GM12875 (cell line): Measurements from ENCODE around the gene PLCG2.
"Not testable (repeated sequence)": the region's sequence is repeated elsewhere in the genome, so short reads cannot be mapped to it uniquely, and the experiment has no call there.

ENCODE experiments used
- H3K4me3 ChIP-seq: one replicate; pipeline ENCODE4 v1.5.1; 2011; ENCODE audit warnings: low read depth, low read length, control low read depth
- CTCF ChIP-seq: IDR thresholded peaks from 2 replicates; pipeline ENCODE4 v1.5.1; 2011; ENCODE audit warnings: low read depth, mild to moderate bottlenecking, control low read depth, inconsistent platforms, low read length, moderate library complexity, borderline replicate concordance; ENCODE audit not compliant: insufficient read depth

The PLCG2 gene

GRCh38 chr16:81734632-81735434 is 44.3 kb upstream of the PLCG2 start:
- TF ChIP-seq CTCF: no peak
- H3K4me3 ChIP-seq: no peak overlapping the region

- H3K4me3 ChIP-seq: peak overlapping the region; percentile 23
- peak; percentile 78 for TF ChIP-seq CTCF
Measured at GRCh38 chr16:81737885-81738536, 41.1 kb upstream of the PLCG2 start.

- peak overlapping the region; percentile 36 for H3K4me3 ChIP-seq
Measured at GRCh38 chr16:81738783-81739496, 40.2 kb upstream of the PLCG2 start.

GRCh38 chr16:81739503-81739902 is 39.6 kb upstream of the PLCG2 start:
- TF ChIP-seq CTCF: no peak
- peak overlapping the region; percentile 36 for H3K4me3 ChIP-seq

More at GRCh38 chr16:81738783-81739496, 40.2 kb upstream of the PLCG2 start:
- no peak for TF ChIP-seq CTCF

GRCh38 chr16:81740169-81740568 is 38.9 kb upstream of the PLCG2 start:
- no peak for TF ChIP-seq CTCF
- peak overlapping the region; percentile 5 for H3K4me3 ChIP-seq

- not testable (repeated sequence) for H3K4me3 ChIP-seq
Measured at GRCh38 chr16:81741430-81741770, 37.7 kb upstream of the PLCG2 start.

GRCh38 chr16:81744385-81744784 is 34.7 kb upstream of the PLCG2 start:
- H3K4me3 ChIP-seq: no peak overlapping the region
- TF ChIP-seq CTCF: no peak
